GM12878 (cell line): ENCODE results near the gene WDFY4. TPM values are rescaled to one million over a fixed set of nuclear protein-coding genes. Genes with fewer than 3 reads are reported as not detected.

Source experiments
- ATAC-seq: fragments of 200-7000 bp; cut with Tn5 transposase; 3 replicates; pipeline ENCODE4 v1.9.1; 2020; ENCODE audit warnings: mild to moderate bottlenecking, moderate library complexity
- BruUV-seq: library from RNA; stranded (reverse); fragments of 400-500 nt; replicated peaks from 2 replicates; lab custom pipeline; 2021; lab: Mats Ljungman, UMichigan
- CTCF ChIA-PET: fragments of 300-600 bp; sonication (Branson Sonifier 250); formaldehyde crosslinking; extraction: SDS; loops from one replicate; lab custom pipeline; 2021; ENCODE audit warnings: inconsistent platforms; lab: Yijun Ruan, JAX
- POLR2A ChIA-PET: fragments of 350-600 bp; formaldehyde crosslinking; extraction: SDS; loops from one replicate; lab custom pipeline; 2021; ENCODE audit warnings: inconsistent platforms; lab: Charles Lee
- RAD21 ChIA-PET: fragments of 300-600 bp; sonication (Branson Sonifier 250); formaldehyde crosslinking; loops from one replicate; lab custom pipeline; 2023; ENCODE audit warnings: antibody characterized with exemption; ENCODE audit not compliant: unreplicated experiment; lab: Charles Lee
- SMC1A ChIA-PET: fragments of 300-600 bp; sonication (Branson Sonifier 250); formaldehyde crosslinking; loops from one replicate; lab custom pipeline; 2023; ENCODE audit not compliant: unreplicated experiment, uncharacterized antibody; lab: Charles Lee
- DNase-seq: peaks from one replicate; pipeline ENCODE4 v3.0.0-alpha.2; 2011; ENCODE audit warnings: low read depth, low spot score
- FAIRE-seq: peaks from 3 replicates; lab custom pipeline; 2011; peaks lifted over from hg19 to GRCh38; lab: Jason Lieb, UNC
- H2AFZ ChIP-seq: 2 replicates; pipeline ENCODE4 v1.6.0; 2011; ENCODE audit warnings: low read depth, low read length, control low read depth; ENCODE audit not compliant: control insufficient read depth
- H3K27ac ChIP-seq: 2 replicates; pipeline ENCODE4 v1.5.1; 2011; ENCODE audit warnings: control low read depth; ENCODE audit not compliant: control insufficient read depth, insufficient read depth
- H3K27me3 ChIP-seq, 2 experiments: replicated peaks in 1 of 2; 2 replicates each; pipeline versions ENCODE4 v1.6.0 to v1.6.1; 2011; ENCODE audit warnings: low read length in 1 of 2; ENCODE audit not compliant: control insufficient read depth in 2 of 2, insufficient read depth in 2 of 2
- H3K36me3 ChIP-seq, 2 experiments: 2 replicates each; pipeline ENCODE4 v1.5.1; 2011; ENCODE audit warnings: low read length in 1 of 2; ENCODE audit not compliant: control insufficient read depth in 2 of 2, insufficient read depth in 2 of 2
- H3K4me1 ChIP-seq: 2 replicates; pipeline ENCODE4 v1.6.1; 2011; ENCODE audit warnings: mild to moderate bottlenecking, low read length, moderate library complexity, mixed read lengths; ENCODE audit not compliant: control insufficient read depth, insufficient read depth
- H3K4me2 ChIP-seq: 2 replicates; pipeline ENCODE4 v1.6.0; 2011; ENCODE audit warnings: control low read depth; ENCODE audit not compliant: control insufficient read depth, insufficient read depth
- H3K4me3 ChIP-seq: fragments of 200-600 bp; sonication (generic); 2 replicates; pipeline ENCODE4 v1.5.1; 2016
- H3K79me2 ChIP-seq: 2 replicates; pipeline ENCODE4 v1.6.0; 2011; ENCODE audit warnings: low read length; ENCODE audit not compliant: control insufficient read depth, insufficient read depth
- H3K9ac ChIP-seq: 2 replicates; pipeline ENCODE4 v1.8.0; 2011; ENCODE audit warnings: low read length, control low read depth, mixed read lengths; ENCODE audit not compliant: control insufficient read depth, insufficient read depth
- H3K9me3 ChIP-seq: replicated peaks from 3 replicates; pipeline ENCODE4 v1.5.1; 2011; ENCODE audit warnings: mild to moderate bottlenecking, low read length; ENCODE audit not compliant: control insufficient read depth, insufficient read depth
- H4K20me1 ChIP-seq: 2 replicates; pipeline ENCODE4 v1.6.0; 2011; ENCODE audit not compliant: control insufficient read depth, insufficient read depth
- BMI1 ChIP-seq: fragments of 450-650 bp; IDR thresholded peaks from 2 replicates; pipeline ENCODE4 v1.6.1; 2016; ENCODE audit warnings: mild to moderate bottlenecking, moderate library complexity, borderline replicate concordance
- EZH2 ChIP-seq: IDR thresholded peaks from 2 replicates; pipeline ENCODE4 v1.6.1; 2012; ENCODE audit warnings: low read depth, mild to moderate bottlenecking, control low read depth, inconsistent platforms, low read length, borderline replicate concordance; ENCODE audit not compliant: control insufficient read depth
- HDAC6 ChIP-seq: fragments of 200-600 bp; sonication (generic); IDR thresholded peaks from one replicate; pipeline ENCODE4 v1.8.0; 2017; ENCODE audit warnings: antibody characterized with exemption; ENCODE audit not compliant: unreplicated experiment
- HDGF ChIP-seq: fragments of 450-650 bp; IDR thresholded peaks from 2 replicates; pipeline ENCODE4 v1.6.1; 2016; ENCODE audit warnings: antibody characterized with exemption
- IKZF2 ChIP-seq, 2 experiments: fragments of 450-650 bp; IDR thresholded peaks; 2 replicates each; pipeline ENCODE4 v1.6.1; 2017; ENCODE audit warnings: mild to moderate bottlenecking in 2 of 2, moderate library complexity in 2 of 2
- IRF5 ChIP-seq: fragments of 450-650 bp; IDR thresholded peaks from 2 replicates; pipeline ENCODE4 v1.6.1; 2017; ENCODE audit warnings: borderline replicate concordance
- RCOR1 ChIP-seq: conservative IDR thresholded peaks from 2 replicates; pipeline ENCODE4 v1.6.1; 2012; ENCODE audit warnings: low read depth, low read length, improper control_type of control experiment
- ZNF592 ChIP-seq: fragments of 450-650 bp; IDR thresholded peaks from 2 replicates; pipeline ENCODE4 v1.6.1; 2017; ENCODE audit warnings: mild to moderate bottlenecking, moderate library complexity
- ZSCAN29 ChIP-seq: fragments of 450-650 bp; IDR thresholded peaks from 2 replicates; pipeline ENCODE4 v1.6.1; 2017; ENCODE audit warnings: mild to moderate bottlenecking, moderate library complexity
- WGBS: methylation state at CpG from one replicate; pipeline ENCODE4 v1.1.6; 2016; ENCODE audit warnings: low lambda C conversion rate; ENCODE audit not compliant: insufficient replicate concordance, insufficient coverage; ENCODE audit errors: missing lambda C conversion rate; 5-methylcytosine and 5-hydroxymethylcytosine counted together
- in situ Hi-C: fragments of 300-500 bp; cut with MboI; formaldehyde crosslinking; loops from 9 replicates; pipeline ENCODE4 v1.14.3; 2018; ENCODE audit warnings: mixed read lengths
- intact Hi-C: fragments of 100-400 bp; cut with micrococcal nuclease; formaldehyde crosslinking; loops from one replicate; pipeline ENCODE4 v1.14.2; 2022; ENCODE audit not compliant: unreplicated experiment
- polyA plus RNA-seq, 11 experiments: library from polyadenylated mRNA; depleted of rRNA in 4 of 11; unstranded in 6 of 11; stranded (reverse) in 5 of 11; fragments of >200 nt; fragmentation: Nextera tagmentation in 4 of 11; fragmentation: Illumina TruSeq in 1 of 11; extraction: Ambion mirVana in 4 of 11; extraction: Trizol in 1 of 11; gene quantifications; 1 replicate in 1 of 11; 2 replicates in 10 of 11; pipeline versions ENCODE4 v1.2.1 to v1.2.3, GENCODE V29; 2011 to 2016; ENCODE audit warnings: inconsistent platforms in 2 of 11, missing spikeins in 2 of 11, low read depth in 1 of 11
- total RNA-seq, 4 experiments: library from RNA; depleted of rRNA in 3 of 4; stranded (reverse); fragments of >200 nt in 3 of 4; fragmentation: Illumina TruSeq in 1 of 4; extraction: Trizol in 1 of 4; gene quantifications; 2 replicates each; pipeline versions ENCODE4 v1.2.1 to v1.2.3, GENCODE V29; 2013 to 2021

Gene WDFY4
- total and polyA plus RNA-seq, 10 of the 15 experiments (the other 5 are each of a cell fraction or from before 2014, with no cell fraction given), result 13.5 to 132 (median 47.3) TPM

- intact Hi-C loops, result no loop called here
- TF ChIP-seq EZH2 (no peak), IKZF2 (IDR thresholded peaks at IDR 0.05) (no peak), ZNF592 (no peak), HDAC6 (no peak), ZSCAN29 (no peak), BMI1 (no peak), HDGF (no peak), RCOR1 (no peak), IRF5 (no peak)
- TF ChIP-seq, all 136 proteins: peak for 0
- no peak overlapping the region for H3K4me2 ChIP-seq
- no TSS peak for BruUV-seq
- no peak for FAIRE-seq
- in situ Hi-C loops, result no loop called here
- SMC1A ChIA-PET, result no interaction called here
- no peak overlapping the region for H3K4me3 ChIP-seq
- CTCF ChIA-PET, result no interaction called here
- H3K9ac ChIP-seq, result no peak overlapping the region
- WGBS, result 88% methylated on average over 4 of the region's 4 CpGs
- no peak for ATAC-seq
- no peaks in the 10 kb centered on the region for H4K20me1 ChIP-seq
- no peaks in the 10 kb centered on the region for H3K4me1 ChIP-seq
- no peaks in the 10 kb centered on the region for H3K9me3 ChIP-seq
- H3K27me3 ChIP-seq, result no peaks in the 10 kb centered on the region
- H3K79me2 ChIP-seq, result no peaks in the 10 kb centered on the region
- DNase-seq, result no peak
- peaks cover 3 to 11% of the 10 kb centered on the region in 2 experiments; a peak in 3 of 4 replicates for H3K36me3 ChIP-seq
- H2AFZ ChIP-seq, result no peak overlapping the region
- H3K27ac ChIP-seq, result no peak overlapping the region
- POLR2A ChIA-PET, result no interaction called here
- RAD21 ChIA-PET, result no interaction called here
Measured at GRCh38 chr10:48931188-48931587, 246.5 kb downstream of the WDFY4 start.
